Stimulated activated CD4-positive, alpha-beta T cell treated with anti-CD3 and anti-CD28 coated beads, Interleukin-12 subunit alpha, Interleukin-12 subunit beta, amount 100 ng/mL, for 24 hours (primary cell): ENCODE data around the gene RAPGEF4.

Experiments used
- DNase-seq, 2 experiments: peaks; one replicate each; pipeline ENCODE4 v3.0.0-alpha.2; 2020; ENCODE audit warnings: low read depth in 2 of 2

The RAPGEF4 gene

DNA sequence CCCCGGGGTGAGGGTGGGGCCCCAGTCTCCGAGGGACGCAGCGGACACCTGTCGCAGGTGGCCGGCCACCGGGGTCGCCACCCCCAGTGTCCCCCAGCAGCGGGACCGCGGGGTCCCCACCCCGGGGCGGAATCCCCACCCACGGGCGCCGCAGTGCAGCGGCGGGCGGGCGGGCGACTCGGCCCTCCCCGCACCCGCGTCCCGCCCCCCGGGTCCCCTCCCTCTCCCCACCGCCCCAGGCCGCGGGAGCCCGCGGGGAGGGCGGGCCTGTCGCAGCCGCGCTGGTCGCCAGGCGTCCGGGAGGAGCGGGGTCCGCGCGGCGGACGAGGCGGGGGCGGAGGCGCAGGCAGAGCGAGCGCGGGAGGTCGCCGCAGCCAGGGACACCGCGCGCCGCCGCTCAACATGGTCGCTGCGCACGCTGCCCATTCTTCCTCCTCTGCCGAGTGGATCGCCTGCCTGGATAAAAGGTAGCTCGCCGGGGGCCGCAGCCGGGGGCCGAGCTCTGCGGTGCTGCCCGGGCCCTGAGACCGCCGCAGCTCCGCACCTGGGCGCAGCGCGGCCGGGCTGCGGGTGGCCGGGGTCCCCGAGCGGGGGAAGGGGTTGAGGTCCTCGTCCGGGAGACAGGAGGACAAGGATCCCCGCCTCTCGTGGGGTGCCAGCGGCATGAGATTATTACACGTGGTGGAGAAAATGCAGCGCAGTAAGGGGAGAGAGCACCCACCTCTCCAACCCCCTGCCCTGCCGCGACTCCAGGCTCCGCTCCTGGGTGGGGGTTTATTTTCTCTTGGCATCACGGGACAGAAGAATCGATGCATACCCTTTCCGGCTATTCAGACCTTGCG is at the start of gene RAPGEF4:
Gene RAPGEF4, plus strand, starts transcription at position 264 of the 842 bp plus-strand sequence. Its CDS starts 139 bp downstream, at position 403.
- no peak for DNase-seq

DNA sequence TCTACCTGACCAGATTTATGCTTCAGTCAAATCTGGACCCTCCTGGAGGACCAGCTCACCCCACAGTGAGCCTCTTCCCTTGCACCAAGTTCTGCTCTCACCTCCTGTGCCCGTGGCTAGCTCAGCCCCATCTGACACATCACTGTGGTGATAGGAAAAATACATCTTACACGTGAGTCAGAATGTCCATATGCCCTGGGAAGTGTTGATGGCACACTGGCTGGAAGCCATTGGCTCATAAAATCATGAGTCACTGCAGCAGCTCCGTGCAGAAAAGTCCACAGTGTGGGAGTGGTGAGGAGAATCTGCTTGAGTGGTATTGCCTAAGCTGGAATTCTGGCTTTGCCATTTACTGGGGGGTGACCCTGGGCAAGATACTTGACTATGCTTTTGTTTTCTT is 42.6 kb upstream of the RAPGEF4 start:
- DNase-seq = peak; percentile 21 to 39

DNA sequence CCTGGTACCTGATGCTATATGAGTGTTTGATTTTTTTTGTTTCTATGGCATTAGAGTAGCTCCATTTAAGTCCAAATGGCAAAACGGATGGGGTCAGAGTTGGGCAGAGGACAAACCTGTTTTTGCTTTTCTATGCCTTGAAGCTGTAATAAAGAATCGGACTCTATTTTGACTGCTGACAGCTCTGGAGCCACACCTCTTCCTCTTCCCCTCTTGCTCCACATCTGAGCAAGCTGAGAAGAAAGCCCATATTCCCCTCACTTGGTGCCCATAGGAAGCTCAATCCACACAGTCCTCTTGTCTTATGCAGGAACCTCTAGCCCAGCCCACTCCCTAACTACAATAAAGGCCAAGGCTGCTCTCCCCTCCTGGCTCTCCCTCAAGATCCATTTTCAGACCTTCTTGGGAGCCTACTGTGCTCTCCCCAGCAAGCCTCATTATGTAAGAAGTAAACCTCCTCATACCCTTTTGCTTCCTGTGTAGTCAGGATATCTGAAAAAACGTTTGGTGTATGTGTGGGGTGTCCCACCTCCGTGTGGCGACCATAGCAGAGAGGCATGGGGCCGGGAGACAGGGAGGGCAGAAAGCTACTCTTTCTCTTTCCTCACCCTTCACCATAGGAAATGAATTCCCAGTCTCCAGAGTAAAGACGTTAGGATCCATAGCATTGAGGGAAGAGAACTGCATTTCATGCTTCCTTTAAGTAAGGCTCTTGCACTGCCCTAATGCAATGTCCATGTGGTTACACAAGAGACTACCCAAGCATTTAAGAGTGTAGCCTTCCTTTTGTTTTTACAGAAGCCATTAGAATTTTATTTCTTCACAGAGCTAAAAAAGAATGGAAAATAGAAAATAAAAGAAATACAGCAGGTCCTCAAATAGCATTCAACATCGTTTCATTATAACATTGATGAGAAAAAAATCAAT is 41.9 kb upstream of the RAPGEF4 start:
- DNase-seq = no peak

DNA sequence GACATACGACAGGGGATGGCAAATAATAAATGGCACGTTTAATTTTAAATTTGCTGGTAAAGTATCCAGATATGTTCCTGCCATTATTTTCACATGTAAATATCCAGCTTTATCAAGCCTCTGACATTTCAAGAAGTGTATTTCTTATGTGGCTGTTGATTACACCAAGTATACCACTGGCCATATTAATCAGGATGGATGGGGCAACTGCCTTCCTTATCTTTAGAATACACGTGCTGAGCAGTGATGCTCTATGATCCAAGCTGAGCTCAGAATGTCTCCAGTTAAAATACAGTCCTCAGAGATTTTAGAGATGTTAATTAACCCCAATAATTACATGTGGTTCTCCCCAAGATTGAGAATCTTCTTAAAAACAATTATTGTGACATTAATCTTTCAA is 38.3 kb upstream of the RAPGEF4 start:
- DNase-seq = no peak

DNA sequence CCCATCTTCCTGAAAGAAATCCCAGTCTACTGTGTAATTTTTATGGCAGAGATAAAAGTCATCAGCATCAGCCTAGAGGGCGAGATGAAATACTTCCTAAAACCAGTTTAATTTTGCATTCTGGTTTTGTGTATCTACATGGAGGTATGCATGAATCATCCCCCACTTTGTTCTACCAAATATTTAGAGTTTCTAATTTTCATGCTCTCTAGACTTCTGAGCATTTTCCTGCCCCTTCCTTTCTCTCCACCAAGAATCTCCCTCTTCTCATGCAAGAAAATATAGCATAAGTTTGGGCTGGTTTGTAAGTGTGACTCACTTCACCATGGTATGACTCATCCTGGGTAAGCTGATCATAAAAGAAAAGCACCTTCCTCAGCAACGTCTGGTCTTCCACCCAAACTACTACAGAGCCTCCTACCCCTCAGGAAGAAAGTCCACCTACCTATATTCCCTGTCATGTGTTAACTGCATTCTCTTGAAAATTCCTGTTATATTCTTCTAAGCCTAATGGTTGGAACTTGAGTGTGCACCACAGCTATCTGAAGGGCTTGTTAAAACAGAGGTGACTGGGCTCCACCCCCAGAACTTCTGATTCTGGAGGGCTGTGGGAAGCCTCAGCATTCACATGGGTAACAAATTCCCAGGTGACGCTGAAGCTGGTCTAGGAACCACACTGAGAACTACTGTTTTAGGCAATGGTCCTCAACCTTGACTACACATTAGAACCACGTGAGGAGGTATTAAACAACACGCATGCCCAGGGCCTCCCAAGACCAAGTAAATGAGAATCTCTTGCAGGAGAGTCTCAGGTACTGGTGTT is 37.4 kb upstream of the RAPGEF4 start:
- DNase-seq = peak in 1 of 2 experiments; percentile 6

DNA sequence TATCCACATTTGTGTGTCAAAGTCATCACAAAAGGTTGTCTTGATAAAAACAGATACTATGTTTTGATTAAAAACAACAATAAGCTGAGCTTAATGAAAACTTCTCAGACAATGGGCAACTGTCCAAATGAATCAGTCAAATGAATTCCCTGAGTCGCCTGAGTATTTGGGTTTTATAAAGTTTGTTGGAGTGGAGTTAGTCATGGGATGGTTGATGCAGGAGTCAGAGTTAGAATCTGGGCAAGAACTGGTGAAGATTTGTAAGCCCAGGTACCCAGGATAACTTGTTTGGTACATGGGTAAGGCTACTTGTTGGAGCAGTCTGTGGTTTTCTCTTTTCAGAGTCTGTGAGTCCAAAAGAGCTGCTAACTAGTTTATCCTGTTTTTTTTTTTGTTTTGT is 34.4 kb upstream of the RAPGEF4 start:
- no peak for DNase-seq

DNA sequence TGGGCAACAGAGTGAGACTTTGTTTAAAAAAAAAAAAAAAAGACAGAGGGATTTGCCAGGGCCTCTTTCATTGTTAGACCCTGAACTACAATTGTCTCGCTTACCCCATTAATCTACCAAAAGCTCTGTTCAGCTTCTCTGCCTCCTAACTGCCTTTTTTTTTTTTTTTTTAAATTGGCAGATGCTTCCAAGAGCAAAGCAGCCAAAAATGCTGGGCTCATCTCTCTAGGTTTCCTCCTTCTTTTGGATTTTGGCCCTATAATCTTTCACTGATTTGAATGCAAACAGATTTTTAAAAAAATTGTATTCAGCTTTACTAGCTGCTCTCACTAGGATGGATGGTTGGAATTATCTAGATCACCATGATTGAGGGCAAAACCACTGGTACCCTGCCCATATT is 33.2 kb upstream of the RAPGEF4 start:
- DNase-seq = no peak

DNA sequence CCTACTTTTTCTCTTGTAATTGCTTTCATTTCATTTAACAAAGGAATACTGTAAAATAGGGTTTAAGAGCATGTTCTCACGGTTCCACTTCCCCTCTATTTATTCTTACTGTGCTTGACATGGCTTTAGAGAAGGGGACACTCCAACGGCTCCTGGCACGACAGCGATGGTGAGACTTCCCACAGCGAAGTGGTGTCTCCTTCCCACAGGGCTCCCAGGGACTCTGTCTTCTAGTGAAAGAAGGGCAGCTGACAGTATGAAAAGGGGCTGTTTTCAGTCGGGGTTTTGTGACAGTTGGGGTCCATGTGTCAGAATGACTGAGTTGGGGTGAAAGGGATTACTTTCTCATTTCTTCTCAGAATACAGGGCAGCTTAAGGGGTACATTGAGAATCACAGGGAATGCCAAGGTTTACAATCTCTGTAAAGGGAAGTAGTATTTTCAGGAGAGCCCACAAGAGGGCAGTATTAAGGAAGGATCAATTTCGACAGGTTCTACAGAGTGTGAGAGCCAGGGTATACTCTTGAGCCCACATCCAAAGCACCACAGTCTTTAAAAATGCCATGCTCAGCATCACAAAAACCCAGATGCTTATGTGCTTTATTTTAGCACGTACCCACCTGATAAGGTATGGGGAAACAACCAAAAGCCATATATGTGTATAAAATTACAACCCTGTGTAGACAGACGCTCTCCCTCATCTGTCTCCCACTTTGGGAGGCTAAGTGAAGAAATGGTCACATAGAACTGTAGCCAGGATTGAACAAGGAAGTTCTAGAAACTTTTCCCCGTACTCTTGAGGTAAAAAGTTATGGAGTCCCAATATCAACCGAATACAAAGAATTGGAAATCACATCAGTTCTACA is 31.3 kb upstream of the RAPGEF4 start:
- DNase-seq = no peak

DNA sequence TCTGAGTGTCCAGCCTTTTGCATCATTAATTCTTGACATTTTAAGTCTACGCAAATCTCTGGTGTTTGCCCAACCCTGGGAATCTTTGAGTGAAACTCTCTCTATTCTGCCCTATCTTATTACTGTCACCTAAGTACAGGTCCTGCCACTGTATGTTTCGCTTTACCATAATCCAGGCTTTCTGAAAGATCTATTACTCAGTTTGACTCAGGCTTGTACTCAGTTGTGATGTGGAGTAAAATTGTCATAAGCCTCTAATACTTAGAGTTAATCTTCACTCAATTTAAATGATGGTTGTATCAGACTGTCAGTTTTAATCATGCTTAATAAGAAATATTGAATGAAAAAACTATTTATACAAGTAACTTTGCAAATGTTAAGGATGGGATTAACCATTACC is 30.3 kb upstream of the RAPGEF4 start:
- DNase-seq = no peak

DNA sequence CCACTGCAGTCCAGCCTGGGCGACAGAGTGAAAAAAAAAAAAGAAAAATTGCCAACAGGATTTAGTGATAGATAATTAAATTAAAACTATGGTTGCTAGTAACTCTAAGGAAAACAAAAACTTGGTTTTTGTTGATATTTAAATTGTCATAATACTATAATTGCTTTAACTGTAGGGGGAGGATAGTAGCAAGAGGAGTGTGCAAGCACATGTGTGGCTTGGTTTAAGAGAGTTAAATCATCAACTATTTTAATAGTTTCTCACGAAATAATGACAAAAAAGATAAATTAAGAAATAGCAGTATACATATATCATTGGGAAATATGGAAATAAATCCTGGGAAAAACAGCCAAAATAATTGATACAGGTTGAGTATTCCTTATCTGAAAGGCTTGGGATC is 27.4 kb upstream of the RAPGEF4 start:
- DNase-seq = no peak

DNA sequence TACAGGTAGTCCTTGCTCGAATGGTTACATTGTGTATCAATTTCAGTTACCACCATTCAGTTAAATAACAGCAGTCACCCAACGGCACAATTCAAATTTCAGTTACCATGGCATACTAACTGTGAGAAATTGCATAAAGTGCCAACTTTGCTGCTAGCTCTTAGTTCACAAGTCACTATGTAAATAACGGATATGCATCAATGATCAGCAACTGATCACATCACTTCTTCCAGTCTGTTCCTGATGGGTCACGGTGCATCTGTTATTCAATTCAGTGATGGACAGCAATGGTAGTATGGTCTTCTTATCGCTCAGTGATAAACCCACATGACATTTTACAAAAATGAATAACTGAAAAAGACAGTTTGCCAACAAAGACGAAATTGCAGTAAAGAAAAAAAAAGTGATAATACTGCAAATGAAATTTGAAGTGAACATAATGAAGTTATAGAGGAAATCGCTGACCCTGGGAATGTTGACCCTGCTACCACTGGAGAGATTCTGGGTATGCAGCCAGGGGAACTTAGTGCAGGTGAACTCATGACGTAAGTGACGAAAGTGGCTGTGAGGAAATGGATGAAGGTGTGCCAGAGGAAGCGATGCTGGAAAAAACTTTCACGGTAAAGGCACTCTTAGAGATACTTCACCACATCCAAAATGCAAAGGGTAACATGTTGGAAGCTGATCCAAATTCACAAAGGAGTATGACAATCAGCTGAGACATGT is 25.9 kb upstream of the RAPGEF4 start:
- no peak for DNase-seq

DNA sequence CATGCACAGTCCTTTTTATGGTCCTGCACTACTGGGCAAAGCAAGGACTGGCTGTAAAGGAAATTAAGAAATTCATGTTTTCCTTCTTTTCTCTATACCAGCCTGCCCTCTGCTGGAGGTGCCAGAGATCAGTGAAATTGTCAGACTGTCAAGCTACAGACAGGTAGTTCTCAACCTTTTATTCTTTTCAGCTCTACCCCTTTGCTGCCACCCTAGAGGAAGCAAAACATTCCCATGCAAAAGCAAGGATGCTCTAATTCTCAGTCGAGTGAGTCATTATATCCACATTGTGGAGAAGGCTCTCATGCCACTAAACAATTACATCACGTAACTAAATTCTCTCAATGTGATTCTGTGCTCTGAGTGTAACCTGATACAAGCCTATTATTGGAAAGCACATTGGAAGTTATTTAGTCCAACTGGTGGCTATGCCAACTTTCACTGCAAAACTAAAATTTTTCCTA is 25.0 kb upstream of the RAPGEF4 start:
- DNase-seq = no peak

DNA sequence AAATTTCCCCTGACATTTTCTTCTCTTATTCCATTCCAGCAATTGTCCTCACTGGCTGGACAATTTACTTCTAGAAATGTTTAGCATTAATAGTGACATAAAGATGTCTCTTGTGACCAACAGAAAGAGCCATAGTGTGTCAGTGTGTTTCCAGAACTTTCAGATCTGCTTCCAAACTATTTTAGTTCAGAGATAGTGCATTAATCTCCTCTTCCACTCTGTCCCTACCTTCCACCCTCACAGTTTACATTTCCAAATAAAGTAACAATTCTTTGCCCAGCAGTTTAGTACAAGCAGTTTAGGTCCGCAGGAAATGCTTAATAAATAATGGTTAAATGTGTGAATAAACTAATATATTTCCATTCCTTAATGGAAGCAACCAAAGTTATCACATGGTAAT is 24.5 kb upstream of the RAPGEF4 start:
- DNase-seq = no peak

DNA sequence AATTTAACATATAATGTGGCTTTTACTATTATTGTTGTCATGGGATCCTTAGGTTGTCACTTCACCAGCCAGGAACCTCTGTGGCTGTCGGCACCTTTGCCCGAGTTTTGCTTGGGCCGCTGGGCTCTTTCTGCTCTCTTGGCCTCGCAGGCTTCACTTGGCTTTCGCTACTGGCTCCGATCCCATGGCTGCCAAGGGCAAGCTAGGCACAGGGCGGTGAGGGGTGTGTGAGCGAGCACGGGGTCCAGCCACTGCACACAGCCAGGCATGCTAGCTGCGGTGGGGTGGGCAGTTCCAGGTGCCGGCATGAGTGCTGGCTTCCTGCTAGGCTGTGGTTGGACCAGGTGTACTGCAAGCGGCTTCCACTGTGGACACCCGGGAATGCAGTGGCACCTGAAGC is 23.4 kb upstream of the RAPGEF4 start:
- no peak for DNase-seq

DNA sequence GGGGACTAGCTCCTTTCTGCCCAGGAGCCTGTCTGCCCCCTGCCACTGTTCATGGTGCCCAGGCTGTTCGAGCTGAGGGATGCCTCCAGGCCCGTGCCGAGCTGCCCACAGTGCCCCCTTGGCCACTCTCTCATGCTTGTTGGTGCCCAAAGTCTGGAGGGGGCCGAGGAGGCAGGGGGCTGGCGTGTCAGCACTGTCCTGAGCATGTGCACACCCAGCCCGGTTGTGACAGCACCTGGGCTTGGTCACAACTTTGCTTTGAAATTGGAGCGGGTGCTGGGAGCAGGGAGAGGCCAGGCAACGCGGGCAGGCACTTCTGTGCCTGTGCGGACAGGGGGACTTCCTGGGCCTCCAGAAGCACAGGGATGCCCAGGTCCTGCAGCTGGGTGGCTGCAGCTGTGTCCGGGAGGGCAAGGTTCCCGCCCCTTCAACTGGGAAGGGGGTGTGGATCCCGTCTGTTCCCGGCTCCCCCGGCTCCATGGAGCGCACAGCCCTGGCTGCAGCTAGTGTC is 22.2 kb upstream of the RAPGEF4 start:
- DNase-seq = no peak

DNA sequence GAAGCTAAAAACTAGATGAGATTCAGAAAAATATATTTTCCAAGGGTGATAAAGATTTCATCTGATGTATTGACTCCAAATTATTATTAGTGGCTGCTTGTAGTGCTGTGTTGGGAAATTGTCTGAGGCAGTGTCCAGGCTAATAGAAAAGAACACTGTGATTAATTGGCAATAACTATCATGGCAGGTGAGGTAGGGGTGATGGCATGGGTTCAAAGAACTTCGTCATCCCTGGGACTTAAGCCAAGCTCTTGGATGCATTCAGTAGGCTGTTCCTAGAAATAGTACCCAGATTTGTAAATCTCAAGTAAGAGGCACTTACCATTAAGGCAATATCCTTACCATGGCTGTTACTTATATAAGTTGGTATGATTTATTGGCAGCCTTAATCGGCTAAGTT is 13.2 kb upstream of the RAPGEF4 start:
- no peak for DNase-seq

DNA sequence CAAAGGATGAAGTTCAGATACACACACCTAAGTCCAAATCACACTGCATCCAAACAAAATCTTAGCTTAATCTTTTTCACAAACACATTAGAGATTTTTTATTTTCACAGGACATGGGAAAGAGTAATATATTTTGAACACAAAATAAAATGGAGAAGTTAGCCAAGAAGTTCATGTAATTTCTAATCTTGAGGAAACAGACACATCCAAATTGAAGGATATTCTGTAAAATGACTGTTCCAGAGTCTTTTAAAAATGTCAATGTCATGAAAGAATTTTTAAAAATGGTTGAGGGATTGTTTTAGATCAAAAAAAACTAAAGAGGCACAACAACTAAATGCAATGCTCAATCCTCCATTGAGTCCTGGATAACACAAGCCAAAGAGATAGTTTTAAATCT is 12.4 kb upstream of the RAPGEF4 start:
- no peak for DNase-seq

DNA sequence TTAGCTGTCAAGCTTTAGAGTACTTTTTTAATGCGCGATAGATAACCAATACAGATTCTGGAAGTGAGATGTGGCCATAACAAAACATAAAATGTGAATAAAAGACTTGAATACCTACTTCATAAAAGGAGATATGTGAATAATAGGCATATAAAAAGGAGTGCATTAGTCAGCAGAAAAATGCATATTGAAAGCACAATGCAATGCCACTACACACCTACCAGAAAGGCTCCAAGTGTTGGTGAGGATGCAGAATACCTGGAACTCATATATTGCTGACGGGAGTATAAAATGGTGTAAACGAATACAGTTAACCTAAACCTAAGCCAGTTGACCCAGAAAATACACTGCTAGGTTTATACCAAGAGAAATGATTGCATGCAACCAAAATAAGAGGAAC is 10.9 kb upstream of the RAPGEF4 start:
- DNase-seq = no peak

DNA sequence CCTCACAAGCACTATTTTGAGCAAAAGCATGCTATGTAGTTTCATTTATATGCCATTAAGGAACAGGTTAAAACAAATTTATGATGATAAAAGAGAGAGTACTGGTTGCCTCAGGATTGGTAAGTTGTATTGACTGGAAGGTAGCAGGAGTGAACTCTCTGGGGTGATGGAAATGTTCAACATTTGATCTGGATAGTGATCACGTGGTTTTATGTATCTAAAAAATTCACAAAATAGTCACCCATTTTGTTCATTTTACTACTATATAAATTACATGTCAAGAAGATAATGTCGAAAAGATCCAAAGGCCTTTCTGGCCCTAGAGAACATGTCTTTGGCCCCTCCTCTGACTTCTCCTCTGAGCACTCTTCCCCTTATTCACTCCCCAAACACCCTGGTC is 10.4 kb upstream of the RAPGEF4 start:
- no peak for DNase-seq

DNA sequence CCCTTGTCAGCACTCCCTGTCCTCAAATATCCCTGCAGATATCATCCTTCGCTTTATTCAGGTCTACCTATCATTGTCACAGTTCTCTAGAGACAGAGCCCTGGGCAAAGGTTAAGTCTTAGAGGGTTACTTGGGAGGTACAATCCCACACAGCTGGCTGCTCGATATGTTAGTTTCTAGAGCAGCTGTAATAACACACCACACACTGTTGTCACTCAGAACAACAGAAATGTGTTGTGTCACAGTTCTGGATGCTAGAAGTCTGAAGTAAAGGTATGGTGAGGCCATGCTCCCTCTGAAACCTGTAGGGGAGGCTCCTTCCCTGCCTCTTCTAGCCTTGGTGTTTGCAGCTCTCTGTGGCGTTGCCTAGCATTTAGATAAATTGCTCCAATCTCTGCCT is 9.9 kb upstream of the RAPGEF4 start:
- DNase-seq = no peak
